Hematopoietic multipotent progenitor cell treated with erythropoietin and hydrocortisone succinate and interleukin-3 and kit ligand, for 8 days (in vitro differentiated cells): Measurements from ENCODE around the gene CFAP410.

Experiments used
- DNase-seq: peaks from one replicate; pipeline ENCODE4 v3.0.0-alpha.2; 2015

The CFAP410 gene

DNA sequence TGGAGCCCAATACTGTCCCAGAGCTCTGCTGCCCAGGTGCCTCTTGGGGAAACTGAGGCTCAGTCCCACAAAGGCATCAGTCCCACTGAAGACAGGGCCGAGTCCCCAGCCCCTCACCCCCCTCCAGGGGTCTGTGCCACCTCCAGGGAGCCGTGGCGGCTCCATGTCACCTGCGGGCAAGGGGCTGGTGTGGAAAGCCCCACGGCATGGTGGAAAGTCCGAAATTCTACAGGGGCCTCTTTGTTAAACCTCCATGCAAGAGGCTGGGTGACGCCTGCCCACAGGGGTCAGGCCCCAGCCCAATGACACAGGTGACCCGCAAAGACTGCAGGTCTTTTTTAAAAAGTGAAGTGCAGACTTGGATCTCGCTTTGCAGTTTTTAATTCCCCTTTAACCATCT is 56.8 kb downstream of the CFAP410 start:
- no peak for DNase-seq

DNA sequence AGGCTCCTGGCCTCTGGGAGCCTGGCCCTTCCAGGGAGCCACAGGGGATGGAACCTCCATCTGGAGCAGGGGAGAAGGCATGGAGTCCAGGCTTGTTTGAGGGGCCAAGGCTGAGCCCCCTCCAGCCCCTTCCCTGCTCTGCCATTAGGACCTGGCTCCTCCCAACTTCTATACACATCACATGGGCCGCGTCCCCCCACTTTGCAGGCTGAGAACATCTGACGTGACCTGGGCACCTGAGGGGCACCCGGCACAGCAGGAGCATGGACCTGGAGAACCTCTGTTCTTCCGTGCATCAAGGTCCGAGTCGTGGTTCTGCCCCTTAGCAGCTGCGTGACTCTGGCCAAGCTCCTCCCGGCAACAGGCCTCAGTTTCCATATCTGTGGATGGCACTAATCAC is 57.4 kb downstream of the CFAP410 start:
- no peak for DNase-seq

DNA sequence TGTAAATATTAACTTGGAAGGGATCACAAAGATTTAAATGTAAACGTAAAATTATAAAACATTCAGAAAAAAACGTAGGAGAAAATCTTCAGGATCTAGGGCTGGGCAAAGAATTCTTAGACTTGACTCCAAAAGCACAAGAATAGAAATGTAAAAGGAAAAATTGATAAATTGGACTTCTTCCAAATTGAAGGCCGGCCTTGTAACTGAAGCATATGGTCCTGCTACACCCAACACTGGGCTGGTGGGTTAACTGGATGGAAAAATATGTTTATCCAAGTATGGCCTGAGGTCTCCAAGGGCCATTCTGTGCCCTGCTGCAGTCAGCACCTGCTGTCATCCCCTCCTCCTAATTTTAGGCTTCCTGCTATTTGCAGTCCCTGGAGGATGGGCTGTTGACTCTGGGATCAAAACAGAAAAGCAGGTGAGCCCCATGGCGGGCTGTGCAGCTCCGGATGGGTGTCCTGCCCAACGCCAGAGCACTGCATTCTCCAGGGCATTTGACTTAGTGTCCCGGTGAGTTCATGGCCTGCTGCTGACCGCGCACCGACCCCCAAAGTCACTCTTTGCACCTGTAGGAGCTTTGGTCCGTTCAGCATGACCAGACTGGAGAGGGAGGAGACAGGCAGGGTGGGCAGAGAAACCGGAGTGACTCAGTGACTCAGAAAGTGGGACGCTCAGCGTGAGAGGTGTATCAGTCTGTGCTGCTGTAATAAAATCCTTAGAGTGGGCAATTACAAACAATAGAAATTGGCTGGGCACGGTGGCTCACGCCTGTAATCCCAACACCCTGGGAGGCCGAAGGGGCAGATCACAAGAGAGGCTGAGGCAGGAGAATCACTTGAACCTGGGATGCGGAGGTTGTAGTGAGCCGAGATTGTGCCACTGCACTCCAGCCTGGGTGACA is 59.6 kb downstream of the CFAP410 start:
- no peak for DNase-seq
